GM21723 (cell line): ENCODE measurements around the gene TOE1.
"Not testable (repeated sequence)": the region's sequence is repeated elsewhere in the genome, so short reads cannot be mapped to it uniquely, and the experiment has no call there.

ENCODE experiments used
- ATAC-seq: cut with Tn5 transposase; IDR thresholded peaks from one replicate; pipeline ENCODE4 v1.9.1; 2021; ENCODE audit warnings: mild to moderate bottlenecking, moderate library complexity; ENCODE audit not compliant: unreplicated experiment

TOE1 gene

DNA sequence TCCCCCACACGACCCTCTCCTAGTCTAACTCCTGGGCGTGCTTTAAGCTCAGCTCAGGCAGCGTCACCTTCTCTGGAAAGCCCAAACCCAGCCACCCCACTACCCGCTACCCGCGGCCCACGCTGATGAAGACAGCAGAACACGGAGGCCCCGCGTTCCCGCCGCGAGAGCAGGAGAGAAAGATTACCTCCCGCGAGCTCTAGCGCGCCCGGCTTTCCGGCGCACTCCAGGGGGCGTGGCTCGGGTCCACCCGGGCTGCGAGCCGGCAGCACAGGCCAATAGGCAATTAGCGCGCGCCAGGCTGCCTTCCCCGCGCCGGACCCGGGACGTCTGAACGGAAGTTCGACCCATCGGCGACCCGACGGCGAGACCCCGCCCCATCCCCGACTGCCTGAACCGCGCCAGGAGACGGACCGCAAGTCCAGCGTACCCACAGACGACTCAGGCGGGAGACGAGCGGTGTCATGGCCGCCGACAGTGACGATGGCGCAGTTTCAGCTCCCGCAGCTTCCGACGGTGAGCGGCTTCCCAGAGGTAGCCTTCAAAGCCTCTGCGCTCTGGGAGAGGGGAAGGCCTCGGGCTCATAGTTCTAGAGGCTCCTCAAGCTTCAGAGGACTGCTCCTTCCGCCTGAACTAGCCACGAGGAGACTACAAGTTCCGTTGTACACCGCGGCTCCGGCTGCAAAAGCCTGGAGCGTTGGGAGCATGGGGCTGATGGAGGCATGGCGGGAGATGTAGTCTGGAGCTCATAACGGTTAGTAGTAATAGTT lies at the start of gene TOE1, which contains the start of gene MUTYH:
Gene TOE1 (plus strand): TSS at position 382 of the 770 bp plus-strand sequence. CDS start 83 bp downstream, at position 465.
Gene MUTYH (minus strand): TSS at position 652 of the 770 bp plus-strand sequence. CDS start 5,935 bp downstream, outside the sequence.
- peak; percentile 80 for ATAC-seq

DNA sequence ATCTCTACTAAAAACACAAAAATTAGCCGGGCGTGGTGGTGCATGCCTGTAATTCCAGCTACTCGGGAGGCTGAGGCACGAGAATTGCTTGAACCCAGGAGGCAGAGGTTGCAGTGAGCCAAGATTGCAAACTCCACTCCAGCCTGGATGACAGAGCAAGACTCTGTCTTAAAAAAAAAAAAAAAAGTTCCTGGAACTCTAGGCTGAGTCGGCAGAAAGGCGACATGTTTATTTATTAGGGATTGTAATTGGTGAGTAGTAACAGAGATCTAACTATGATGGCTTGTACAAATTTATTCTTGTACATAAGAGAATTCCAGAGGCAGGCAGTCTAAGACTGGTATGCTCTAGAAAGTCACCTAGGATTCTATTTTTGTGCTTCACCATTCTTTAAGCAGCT lies 49.0 kb upstream of the TOE1 start:
- not testable (repeated sequence) for ATAC-seq

DNA sequence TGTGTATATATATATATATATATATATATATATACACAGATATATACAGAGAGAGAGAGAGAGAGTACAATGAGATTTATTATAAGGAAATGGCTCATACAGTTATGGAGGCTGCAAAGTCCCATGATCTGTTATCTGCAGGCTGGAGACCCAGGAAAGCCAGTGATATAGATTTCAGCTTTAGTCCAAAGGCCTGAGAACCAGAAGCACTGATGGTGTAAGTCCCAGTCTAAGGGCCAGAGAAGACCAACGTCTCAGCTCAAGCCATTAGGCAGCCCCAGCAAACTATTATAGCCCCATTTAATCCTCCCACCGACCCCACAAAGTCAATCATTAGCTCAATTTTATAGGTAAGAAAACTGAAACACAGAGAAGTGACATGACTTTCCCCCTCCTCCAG lies 48.3 kb upstream of the TOE1 start:
- no peak for ATAC-seq

DNA sequence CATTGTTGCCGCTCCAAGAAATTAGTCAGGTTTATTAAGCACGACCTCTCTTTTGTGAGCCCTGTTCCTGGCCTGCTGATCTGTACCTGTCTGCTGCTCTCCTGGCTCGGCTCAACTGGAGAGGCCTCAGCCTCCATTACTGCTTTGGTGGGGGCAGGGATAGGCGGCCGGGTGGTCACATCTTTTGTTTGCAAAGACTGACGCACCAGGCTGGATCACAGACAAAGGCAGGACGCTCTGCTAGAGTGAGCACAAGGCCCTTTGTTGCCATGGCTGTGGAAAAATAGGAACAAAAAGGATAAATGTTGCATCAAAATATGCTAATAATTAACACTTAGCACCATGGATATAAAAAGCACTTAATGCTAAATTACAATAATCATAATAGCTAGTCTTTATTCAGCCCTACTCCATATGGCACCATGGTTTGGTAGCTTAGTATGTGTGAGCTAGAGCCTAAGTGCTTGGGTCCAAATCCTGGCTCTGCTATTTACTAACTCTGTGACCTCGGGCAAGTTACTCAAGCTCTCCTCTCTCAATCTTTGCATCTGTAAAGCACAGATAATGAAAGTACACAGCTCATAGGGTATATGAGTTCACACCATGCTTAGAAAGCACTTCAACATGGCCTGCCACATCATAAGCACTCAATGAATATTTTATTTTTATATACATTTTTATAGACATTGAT lies 42.2 kb upstream of the TOE1 start:
- ATAC-seq = no peak

DNA sequence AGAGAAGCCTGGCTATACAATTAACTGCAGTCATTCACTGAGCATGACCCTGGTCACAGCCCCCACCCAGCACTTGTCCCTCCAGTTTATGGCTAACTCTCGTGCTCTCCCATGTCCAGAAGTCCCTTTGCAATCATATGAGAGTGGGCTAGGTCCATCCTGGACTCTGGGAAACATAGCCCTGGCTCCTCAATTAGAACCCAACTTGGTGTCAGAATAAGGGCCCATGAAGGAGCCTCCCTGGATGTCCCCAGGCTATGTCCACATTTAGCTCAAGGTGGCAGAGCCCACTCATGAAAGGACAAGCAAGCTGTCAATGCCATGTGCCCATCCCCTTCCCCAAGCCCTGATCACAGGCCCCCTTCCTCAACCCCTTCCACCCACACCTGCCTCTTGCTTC lies 40.7 kb upstream of the TOE1 start:
- ATAC-seq = no peak

DNA sequence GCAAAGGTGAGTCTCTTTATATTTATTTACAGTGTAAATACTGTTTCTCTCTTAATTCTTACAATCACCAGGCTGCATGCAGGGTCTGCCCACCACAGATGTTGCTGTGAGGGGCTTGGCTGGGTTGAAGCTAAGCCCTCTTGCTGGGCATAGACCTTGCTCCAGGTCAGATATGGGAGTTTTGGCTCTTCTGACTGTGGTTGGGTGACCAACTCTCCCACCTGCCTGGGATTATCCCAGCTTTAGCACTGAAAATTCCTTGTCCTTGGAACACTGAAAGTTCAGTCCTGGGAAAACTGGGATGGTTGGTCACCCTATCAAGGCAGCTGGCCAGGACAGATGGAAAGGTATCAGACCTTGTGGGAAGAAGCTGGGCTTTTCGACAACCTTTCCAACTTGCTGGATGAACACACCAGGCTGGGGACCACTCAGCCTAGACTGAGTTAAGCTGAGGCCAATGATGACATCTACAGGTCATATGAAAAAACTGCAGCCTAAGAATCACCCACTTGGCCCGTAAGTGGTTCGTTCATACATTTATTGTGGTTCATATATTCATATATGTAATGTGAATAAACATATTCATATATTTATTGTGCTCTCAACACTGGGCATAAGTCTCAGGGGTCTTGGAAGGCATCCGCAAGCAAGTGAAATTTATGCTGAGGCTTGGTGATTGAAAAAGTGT lies 39.8 kb upstream of the TOE1 start:
- ATAC-seq = no peak

DNA sequence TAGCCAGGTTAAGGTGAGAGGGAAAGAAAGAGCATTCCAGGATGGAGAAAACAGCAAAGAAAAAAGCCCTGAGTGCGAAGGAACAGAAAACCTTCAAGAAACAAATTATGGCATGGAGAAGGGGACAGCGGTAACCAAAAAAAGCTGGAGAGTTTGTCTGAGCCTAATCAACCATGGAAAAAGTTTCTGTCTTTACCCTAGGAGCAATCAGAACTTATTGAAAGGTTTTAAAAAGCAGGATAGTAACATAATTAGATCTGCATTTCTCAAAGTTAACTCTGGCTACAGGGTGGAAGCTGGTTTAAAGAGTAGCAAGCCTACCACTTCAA lies 39.3 kb upstream of the TOE1 start:
- no peak for ATAC-seq

DNA sequence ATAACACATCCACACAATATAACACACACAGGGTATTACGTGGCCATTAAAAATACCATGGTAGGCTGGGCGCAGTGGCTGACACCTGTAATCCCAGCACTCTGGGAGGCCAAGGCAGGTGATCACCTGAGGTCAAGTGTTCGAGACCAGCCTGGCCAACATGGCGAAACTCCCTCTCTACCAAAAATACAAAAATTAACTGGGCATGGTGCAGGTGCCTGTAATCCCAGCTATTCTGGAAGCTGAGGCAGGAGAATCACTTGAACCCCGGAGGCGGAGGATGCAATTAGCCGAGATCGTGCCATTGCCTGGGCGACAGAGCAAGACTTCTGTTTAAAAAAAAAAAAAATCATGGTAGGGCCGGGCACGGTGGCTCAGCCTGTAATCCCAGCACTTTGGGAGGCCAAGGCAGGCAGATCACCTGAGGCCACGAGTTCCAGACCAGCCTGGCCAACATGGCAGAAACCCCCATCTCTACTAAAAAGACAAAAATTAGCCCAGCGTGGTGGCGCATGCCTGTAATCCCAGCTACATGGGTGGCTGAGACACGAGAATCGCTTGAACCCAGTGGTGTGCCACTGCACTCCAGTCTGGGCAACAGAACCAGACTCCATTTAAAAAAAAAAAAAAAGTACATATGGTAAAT lies 37.3 kb upstream of the TOE1 start:
- ATAC-seq = no peak

DNA sequence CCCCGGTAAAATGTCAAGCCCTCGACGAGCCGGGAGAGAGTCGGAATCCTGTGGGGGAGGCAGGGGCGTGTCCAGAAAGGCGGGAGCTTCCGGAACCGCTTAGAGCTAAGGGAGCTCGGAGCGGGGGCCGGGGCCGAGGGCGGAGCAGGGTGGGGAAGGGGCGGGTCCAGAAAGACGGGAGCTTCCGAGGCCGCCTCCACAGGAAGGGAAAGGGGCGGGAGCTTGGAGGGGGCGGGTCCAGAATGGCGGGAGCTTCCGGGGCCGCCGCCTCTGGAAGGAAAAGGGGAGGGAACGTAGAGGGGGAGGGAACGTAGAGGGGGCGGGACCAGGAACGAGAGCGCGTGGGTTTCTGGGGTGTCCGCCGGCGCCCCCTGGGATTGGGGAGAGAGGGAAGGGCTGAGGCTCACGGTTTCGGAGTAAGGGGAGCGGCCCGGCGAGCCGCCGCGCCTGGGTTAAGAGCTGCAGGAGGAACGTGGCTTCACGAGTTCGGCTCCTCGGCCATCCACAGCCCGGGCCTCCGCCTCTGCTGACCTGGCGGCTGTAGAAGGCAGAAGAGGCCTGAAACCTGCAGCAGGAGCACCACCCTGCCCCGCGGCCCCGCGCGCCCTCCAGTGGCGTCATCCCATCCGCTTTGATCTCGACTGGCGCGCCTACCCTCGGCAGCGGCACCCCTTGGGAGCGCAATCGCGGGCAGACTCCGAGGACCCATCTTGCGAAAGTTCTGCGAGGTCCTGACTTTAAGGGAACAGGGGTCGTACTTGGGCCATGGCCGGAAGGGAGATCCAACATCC lies 36.3 kb upstream of the TOE1 start:
- peak; percentile 64 for ATAC-seq

DNA sequence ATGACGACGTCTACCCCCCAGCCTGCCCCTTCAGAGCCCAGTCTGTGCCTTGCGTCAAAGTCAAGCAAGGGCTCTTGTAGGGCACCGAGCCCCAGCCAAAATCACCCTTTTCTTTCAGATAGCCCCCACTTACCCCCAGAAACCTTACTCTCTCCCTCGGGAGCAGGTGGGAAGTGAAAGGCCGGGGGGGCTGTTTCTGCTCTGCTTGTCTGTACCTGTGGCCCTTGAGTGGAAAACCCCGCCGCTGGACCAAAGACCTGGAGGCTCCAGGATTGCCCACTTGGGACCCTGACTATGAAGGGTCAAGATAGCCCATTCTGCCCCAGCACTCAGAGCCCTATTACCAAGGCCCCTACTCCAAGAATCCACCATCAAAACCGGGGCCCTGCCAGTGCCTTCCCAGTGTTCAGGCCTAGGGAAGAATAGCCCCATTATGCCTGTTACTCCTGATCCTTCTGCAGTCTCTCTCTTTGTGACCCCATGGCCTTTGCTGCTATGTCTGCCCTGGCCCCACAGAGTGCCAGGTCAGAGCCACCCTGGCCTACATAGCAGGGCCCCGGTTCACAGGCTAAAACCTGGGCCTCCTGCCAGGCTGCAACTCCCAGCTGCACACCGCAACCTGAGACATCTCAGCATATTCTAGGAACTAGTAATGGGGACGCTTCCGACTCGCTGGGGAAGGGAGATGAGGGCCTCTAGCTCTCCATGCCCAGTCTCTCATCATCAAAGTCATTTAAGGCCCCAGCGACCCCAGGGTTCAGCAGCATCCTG lies 35.5 kb upstream of the TOE1 start:
- ATAC-seq = no peak

DNA sequence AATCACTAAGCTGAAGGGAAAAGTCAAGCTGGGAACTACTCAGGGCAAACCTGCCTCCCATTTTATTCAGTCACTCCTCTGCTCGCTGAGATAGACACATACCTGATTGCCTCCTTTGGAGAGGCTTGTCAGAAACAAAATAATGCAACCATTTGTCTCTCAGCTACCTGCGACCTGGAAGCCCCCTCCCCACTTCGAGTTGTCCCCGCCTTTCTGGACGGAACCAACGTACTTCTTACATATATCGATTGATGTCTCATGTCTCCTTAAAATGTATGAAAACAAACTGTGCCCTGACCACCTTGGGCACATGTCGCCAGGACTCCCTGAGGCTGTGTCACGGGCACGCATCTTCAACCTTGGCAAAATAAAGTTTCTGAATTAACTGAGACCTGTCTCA lies 34.7 kb upstream of the TOE1 start:
- no peak for ATAC-seq

DNA sequence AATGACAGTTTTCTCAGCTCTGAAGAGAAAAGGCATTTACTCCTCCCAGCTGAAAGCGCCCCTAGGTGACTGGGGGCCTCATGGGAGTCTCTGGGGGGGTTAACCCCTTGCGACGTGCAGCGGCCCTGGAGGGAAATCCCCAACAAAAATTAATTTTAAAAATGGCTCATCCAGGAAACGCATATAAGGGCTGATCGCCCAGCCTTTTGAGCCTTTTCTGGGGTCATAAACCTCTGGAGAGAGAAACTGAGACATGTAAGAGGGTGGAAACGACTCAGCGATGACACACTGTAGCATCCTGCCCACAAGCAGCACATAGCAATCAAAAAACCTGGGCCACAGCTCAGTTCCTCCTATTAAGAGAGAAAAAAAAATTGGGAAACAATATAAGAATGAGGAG lies 33.7 kb upstream of the TOE1 start:
- ATAC-seq = no peak

DNA sequence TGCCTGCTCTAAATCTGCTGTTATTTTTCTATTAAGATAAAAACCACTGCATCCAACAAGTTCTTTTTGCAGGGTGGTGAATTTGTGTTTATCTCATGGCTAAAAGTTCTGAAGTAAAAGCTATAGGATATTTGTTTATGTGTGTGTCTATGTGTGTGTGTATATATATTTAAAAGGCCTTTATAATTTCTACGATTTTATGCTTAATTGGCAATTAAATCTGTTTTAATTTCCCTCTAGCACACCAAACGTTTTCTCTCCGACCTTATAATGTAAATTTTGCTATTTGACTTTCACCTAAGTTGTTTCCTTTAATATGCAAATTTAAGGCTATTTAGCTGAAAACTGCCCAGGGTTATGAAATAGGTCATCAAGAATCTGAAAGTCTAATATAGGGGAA lies 33.1 kb upstream of the TOE1 start:
- no peak for ATAC-seq

DNA sequence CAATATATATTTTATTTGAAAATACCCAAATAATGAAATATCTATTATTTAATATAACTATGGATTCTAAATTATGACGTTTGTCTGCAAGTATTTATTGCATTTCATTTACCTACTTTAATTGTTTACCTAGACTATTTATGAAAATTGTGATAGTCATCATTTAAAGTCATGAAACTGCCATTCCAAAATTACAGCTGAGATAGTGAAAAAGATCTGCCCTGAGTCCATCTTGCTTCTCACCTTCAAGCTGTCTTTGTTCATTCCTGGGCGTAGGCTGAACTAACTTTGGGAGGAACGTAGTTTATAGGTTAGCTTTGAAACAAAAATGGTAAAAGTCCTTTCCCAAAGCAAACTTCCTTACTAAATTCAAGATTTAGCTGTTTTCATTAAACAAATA lies 25.7 kb upstream of the TOE1 start:
- ATAC-seq = no peak

DNA sequence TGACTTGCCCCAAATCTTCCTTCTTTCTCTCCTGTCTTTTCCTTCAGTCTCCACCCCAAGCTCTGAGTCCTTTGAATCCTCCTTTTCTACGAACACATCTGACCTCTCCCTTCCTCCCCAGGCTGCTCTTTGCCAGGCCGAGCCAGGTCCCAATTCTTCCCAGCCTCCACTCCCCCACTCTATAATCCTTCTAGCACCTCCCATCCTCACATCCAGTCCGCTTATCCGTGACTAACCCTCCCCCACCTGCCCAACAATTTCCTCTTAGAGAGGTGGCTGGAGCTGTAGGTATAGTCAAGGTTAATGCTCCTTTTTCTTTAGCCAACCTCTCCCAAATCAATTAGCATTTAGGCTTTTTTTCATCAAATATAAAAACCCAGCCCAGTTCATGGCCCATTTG lies 22.8 kb upstream of the TOE1 start:
- ATAC-seq = no peak

DNA sequence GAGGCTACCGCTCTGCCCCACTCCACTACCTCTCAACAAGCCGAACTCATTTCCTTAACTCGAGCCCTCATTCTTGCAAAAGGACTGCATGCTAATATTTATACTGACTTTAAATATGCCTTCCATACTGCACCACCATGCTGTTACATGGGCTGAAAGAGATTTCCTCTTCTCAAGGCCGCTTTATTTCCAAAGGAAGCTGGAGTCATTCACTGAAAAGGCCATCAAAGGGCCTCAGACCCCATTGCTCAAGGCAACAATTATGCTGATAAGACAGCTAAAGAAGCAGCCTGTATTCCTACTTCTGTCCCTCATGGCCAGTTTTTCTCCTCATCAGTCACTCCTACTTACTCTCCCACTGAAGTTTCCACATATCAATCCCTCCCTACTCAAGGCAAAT lies 20.2 kb upstream of the TOE1 start:
- no peak for ATAC-seq

DNA sequence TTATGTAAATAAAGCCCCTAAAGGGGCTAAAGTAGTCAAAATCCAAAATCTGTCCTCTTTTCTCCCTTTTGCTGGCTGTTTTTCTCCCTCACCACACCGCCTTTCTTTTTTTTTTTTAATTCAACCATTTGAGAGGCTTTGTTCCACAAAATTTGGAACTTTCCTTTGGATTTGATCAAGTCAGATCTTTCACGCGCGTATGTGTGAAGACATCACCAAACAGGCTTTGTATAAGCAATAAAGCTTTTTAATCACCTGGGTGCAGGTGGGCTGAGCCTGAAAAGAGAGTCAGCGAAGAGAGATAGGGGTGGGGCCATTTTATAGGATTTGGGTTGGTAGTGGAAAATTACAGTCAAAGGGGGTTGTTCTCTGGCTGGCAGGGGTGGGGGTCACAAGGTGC lies 18.5 kb upstream of the TOE1 start:
- no peak for ATAC-seq

DNA sequence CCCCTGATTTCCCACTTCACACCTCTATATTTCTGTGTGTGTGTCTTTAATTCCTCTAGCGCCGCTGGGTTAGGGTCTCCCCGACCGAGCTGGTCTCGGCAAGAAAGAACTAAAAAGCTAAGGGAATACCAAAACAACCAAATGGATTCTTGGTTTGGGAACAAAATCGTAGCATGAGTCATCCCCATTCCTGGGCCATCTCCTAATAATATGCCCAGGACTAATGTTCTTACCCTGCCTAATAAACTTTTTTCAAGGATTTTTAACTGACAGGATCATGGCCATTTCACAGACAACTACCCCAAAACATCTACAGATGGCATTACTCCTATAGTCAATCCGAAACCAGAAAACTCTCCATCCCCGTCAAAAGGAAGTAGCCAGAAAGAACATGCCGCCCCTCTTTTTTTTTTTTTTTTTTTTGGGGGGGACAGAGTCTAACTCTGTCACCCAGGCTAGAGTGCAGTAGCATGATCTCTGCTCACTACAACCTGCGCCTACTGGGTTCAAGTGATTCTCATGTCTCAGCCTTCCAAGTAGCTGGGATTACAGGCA lies 17.4 kb upstream of the TOE1 start:
- no peak for ATAC-seq

DNA sequence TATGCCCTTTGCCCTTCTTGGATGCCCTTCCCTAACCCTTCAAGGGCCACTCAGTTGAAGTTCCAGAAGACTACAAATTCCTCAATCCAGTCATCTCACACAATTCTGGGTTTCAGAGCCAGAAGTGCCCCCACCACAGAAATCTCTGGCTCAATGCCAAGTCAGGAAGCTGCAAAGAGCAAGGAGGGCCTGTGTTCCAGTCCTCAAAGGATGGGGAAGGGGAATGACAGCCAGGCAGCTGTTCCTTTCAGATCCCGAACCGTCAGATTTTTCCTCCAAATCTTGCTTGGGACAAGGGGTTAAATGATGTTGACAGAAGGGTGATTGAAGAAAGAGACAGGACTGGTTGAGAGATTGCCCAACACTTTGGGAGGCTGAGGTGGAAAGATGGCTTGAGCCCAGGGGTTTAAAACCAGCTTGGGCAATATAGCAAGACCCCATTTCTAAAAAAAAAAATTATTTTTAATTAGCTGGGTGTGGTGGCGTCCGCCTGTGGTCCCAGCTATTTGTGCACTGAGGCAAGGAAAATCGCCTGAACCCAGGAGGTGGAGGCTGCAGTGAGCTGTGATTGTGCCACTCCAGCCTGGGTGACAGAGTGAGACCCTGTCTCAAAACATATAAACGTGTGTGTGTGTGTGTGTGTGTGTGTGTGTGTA lies 14.0 kb upstream of the TOE1 start:
- ATAC-seq = no peak
